ENCODE results near the gene OR6S1.
A peak's percentile ranks its signal among the peaks of the same experiment; 100 is the strongest.

OR6S1 gene

GRCh38 chr14:20631023-20631879, 10.2 kb downstream of the OR6S1 start:
- no peak for DNase-seq (ENCODE audit: low read depth, low spot score)
- WGBS (ENCODE audit: insufficient coverage, insufficient read length) = no CpG with 5 or more reads among the region's 19 CpGs
- no peaks in the 10 kb centered on the region; the same call in 1 of the 2 replicates for H3K27me3 ChIP-seq (ENCODE audit: control insufficient read depth, insufficient read depth, low read length)
- H3K27ac ChIP-seq (ENCODE audit: low read length) = no peak overlapping the region
- no peaks in the 10 kb centered on the region for H3K9me3 ChIP-seq (ENCODE audit: control insufficient read depth, insufficient read depth, low read length)
- H3K4me3 ChIP-seq (ENCODE audit: low read length) = peak overlapping the region; percentile 71
- H3K4me1 ChIP-seq (ENCODE audit: control insufficient read depth, insufficient read depth, low read length) = no peaks in the 10 kb centered on the region
- H3K36me3 ChIP-seq (ENCODE audit: control insufficient read depth, insufficient read depth, low read length) = no peaks in the 10 kb centered on the region

- Histone ChIP-seq H3K27ac (ENCODE audit: low read length) (no peak overlapping the region), H3K36me3 (ENCODE audit: control insufficient read depth, insufficient read depth, low read length) (no peaks in the 10 kb centered on the region), H3K4me3 (ENCODE audit: low read length) (peak overlapping the region; percentile 71), H3K9me3 (ENCODE audit: control insufficient read depth, insufficient read depth, low read length) (no peaks in the 10 kb centered on the region), H3K4me1 (ENCODE audit: control insufficient read depth, insufficient read depth, low read length) (no peaks in the 10 kb centered on the region), H3K27me3 (ENCODE audit: control insufficient read depth, insufficient read depth, low read length) (no peaks in the 10 kb centered on the region; the same call in 1 of the 2 replicates)
- WGBS (ENCODE audit: insufficient coverage, insufficient read length) = no CpG with 5 or more reads among the region's 23 CpGs
- no peak for DNase-seq (ENCODE audit: low read depth, low spot score)
Measured at GRCh38 chr14:20630340-20631022, 11.0 kb downstream of the OR6S1 start.

- WGBS (ENCODE audit: insufficient coverage, insufficient read length) = no CpG with 5 or more reads among the region's 10 CpGs
- no peaks in the 10 kb centered on the region for H3K36me3 ChIP-seq (ENCODE audit: control insufficient read depth, insufficient read depth, low read length)
- no peak overlapping the region for H3K27ac ChIP-seq (ENCODE audit: low read length)
- DNase-seq (ENCODE audit: low read depth, low spot score) = no peak
- H3K4me1 ChIP-seq (ENCODE audit: control insufficient read depth, insufficient read depth, low read length) = no peaks in the 10 kb centered on the region
- H3K27me3 ChIP-seq (ENCODE audit: control insufficient read depth, insufficient read depth, low read length) = no peaks in the 10 kb centered on the region; the same call in 1 of the 2 replicates
- peak overlapping the region; percentile 0; the same call in 1 of the 2 replicates for H3K4me3 ChIP-seq (ENCODE audit: low read length)
- H3K9me3 ChIP-seq (ENCODE audit: control insufficient read depth, insufficient read depth, low read length) = no peaks in the 10 kb centered on the region
Measured at GRCh38 chr14:20628063-20628854, 13.2 kb downstream of the OR6S1 start.

- Histone ChIP-seq H3K4me1 (ENCODE audit: control insufficient read depth, insufficient read depth, low read length) (no peaks in the 10 kb centered on the region), H3K27me3 (ENCODE audit: control insufficient read depth, insufficient read depth, low read length) (no peaks in the 10 kb centered on the region; the same call in 1 of the 2 replicates)
- no CpG with 5 or more reads among the region's 5 CpGs for WGBS (ENCODE audit: insufficient coverage, insufficient read length)
Measured at GRCh38 chr14:20627346-20628027, 14.0 kb downstream of the OR6S1 start.

GRCh38 chr14:20626274-20626673, 15.2 kb downstream of the OR6S1 start:
- Histone ChIP-seq H3K9me3 (ENCODE audit: control insufficient read depth, insufficient read depth, low read length) (no peaks in the 10 kb centered on the region), H3K36me3 (ENCODE audit: control insufficient read depth, insufficient read depth, low read length) (no peaks in the 10 kb centered on the region), H3K4me3 (ENCODE audit: low read length) (peak overlapping the region; percentile 46; the same call in 1 of the 2 replicates), H3K27ac (ENCODE audit: low read length) (no peak overlapping the region), H3K4me1 (ENCODE audit: control insufficient read depth, insufficient read depth, low read length) (no peaks in the 10 kb centered on the region), H3K27me3 (ENCODE audit: control insufficient read depth, insufficient read depth, low read length) (no peaks in the 10 kb centered on the region; the same call in 1 of the 2 replicates)
- DNase-seq (ENCODE audit: low read depth, low spot score) = no peak
- WGBS (ENCODE audit: insufficient coverage, insufficient read length) = no CpG with 5 or more reads among the region's 12 CpGs

More at GRCh38 chr14:20627346-20628027, 14.0 kb downstream of the OR6S1 start:
- DNase-seq (ENCODE audit: low read depth, low spot score) = no peak
- Histone ChIP-seq H3K9me3 (ENCODE audit: control insufficient read depth, insufficient read depth, low read length) (no peaks in the 10 kb centered on the region), H3K27ac (ENCODE audit: low read length) (no peak overlapping the region), H3K4me3 (ENCODE audit: low read length) (no peak overlapping the region; the same call in 1 of the 2 replicates), H3K36me3 (ENCODE audit: control insufficient read depth, insufficient read depth, low read length) (no peaks in the 10 kb centered on the region)

GRCh38 chr14:20624495-20625070, 16.9 kb downstream of the OR6S1 start:
- no peaks in the 10 kb centered on the region for H3K9me3 ChIP-seq (ENCODE audit: control insufficient read depth, insufficient read depth, low read length)
- H3K4me1 ChIP-seq (ENCODE audit: control insufficient read depth, insufficient read depth, low read length) = no peaks in the 10 kb centered on the region
- H3K27me3 ChIP-seq (ENCODE audit: control insufficient read depth, insufficient read depth, low read length) = no peaks in the 10 kb centered on the region; the same call in 1 of the 2 replicates
- no peak overlapping the region for H3K27ac ChIP-seq (ENCODE audit: low read length)
- no CpG with 5 or more reads among the region's 22 CpGs for WGBS (ENCODE audit: insufficient coverage, insufficient read length)
- no peak for DNase-seq (ENCODE audit: low read depth, low spot score)
- H3K36me3 ChIP-seq (ENCODE audit: control insufficient read depth, insufficient read depth, low read length) = no peaks in the 10 kb centered on the region
- peak overlapping the region; percentile 82; the same call in 1 of the 2 replicates for H3K4me3 ChIP-seq (ENCODE audit: low read length)

GRCh38 chr14:20623798-20624197, 17.7 kb downstream of the OR6S1 start:
- WGBS (ENCODE audit: insufficient coverage, insufficient read length) = no CpG with 5 or more reads among the region's 15 CpGs
- no peaks in the 10 kb centered on the region; the same call in 1 of the 2 replicates for H3K27me3 ChIP-seq (ENCODE audit: control insufficient read depth, insufficient read depth, low read length)
- DNase-seq (ENCODE audit: low read depth, low spot score) = no peak
- H3K9me3 ChIP-seq (ENCODE audit: control insufficient read depth, insufficient read depth, low read length) = no peaks in the 10 kb centered on the region
- H3K4me1 ChIP-seq (ENCODE audit: control insufficient read depth, insufficient read depth, low read length) = no peaks in the 10 kb centered on the region
- H3K4me3 ChIP-seq (ENCODE audit: low read length) = no peak overlapping the region
- H3K36me3 ChIP-seq (ENCODE audit: control insufficient read depth, insufficient read depth, low read length) = no peaks in the 10 kb centered on the region
- no peak overlapping the region for H3K27ac ChIP-seq (ENCODE audit: low read length)

- H3K4me1 ChIP-seq (ENCODE audit: control insufficient read depth, insufficient read depth, low read length) = no peaks in the 10 kb centered on the region
- no peak overlapping the region for H3K27ac ChIP-seq (ENCODE audit: low read length)
- H3K27me3 ChIP-seq (ENCODE audit: control insufficient read depth, insufficient read depth, low read length) = no peaks in the 10 kb centered on the region; the same call in 1 of the 2 replicates
- H3K36me3 ChIP-seq (ENCODE audit: control insufficient read depth, insufficient read depth, low read length) = no peaks in the 10 kb centered on the region
- whole genome bisulfite sequencing (ENCODE audit: insufficient coverage, insufficient read length) = no CpG with 5 or more reads among the region's 29 CpGs
- no peaks in the 10 kb centered on the region for H3K9me3 ChIP-seq (ENCODE audit: control insufficient read depth, insufficient read depth, low read length)
- no peak for DNase-seq (ENCODE audit: low read depth, low spot score)
- H3K4me3 ChIP-seq (ENCODE audit: low read length) = peak overlapping the region; percentile 35; the same call in 1 of the 2 replicates
Measured at GRCh38 chr14:20622816-20623291, 18.6 kb downstream of the OR6S1 start.

GRCh38 chr14:20620798-20621478, 20.6 kb downstream of the OR6S1 start:
- Histone ChIP-seq H3K36me3 (ENCODE audit: control insufficient read depth, insufficient read depth, low read length) (no peaks in the 10 kb centered on the region), H3K9me3 (ENCODE audit: control insufficient read depth, insufficient read depth, low read length) (no peaks in the 10 kb centered on the region), H3K27ac (ENCODE audit: low read length) (no peak overlapping the region), H3K4me1 (ENCODE audit: control insufficient read depth, insufficient read depth, low read length) (no peaks in the 10 kb centered on the region), H3K4me3 (ENCODE audit: low read length) (no peak overlapping the region), H3K27me3 (ENCODE audit: control insufficient read depth, insufficient read depth, low read length) (no peaks in the 10 kb centered on the region)
- DNase-seq (ENCODE audit: low read depth, low spot score) = no peak
- WGBS (ENCODE audit: insufficient coverage, insufficient read length) = no CpG with 5 or more reads among the region's 2 CpGs
